ENCODE measurements around the gene C5orf46.
"Not testable (repeated sequence)": the region's sequence is repeated elsewhere in the genome, so short reads cannot be mapped to it uniquely, and the experiment has no call there.

DNA sequence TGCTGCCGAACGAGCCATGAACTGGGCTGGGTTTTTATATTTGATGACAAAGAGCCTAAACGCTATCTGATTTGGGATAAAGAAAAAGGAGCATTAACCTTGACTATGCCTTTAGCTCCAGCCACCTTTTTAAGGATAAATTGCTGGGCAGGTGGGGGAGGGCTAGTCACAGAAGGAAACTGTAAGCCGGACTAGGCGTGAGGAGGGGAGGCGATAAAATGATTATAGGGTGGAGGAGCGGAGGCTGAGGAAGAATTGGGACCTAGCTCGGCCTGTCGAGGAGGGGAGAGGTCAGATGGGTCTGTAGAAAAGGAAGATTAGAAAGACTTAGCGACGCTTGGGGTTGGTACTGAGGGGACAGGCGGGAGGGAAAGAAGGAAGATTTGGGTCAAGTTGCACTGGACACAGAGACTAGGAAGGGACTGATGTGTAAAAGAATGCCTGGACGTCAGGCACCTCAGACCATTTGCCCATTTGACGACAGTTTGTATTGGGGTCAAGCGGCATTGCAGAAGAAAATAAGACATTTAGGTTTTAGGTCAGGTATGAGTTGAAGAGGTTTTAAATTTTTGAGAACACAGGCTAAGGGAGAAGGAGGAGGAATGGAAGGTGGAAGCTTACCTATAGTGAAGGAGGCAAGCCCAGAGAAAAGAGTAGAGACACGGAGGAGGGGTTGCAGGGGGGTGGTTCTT is 33.4 kb downstream of the C5orf46 start:
- not testable (repeated sequence) for TF ChIP-seq CTCF, POLR2A, EP300 (IDR thresholded peaks at IDR 0.05)
